HepG2 (cell line): Measurements from ENCODE around the gene ARHGAP23. TPM values are rescaled to one million over a fixed set of nuclear protein-coding genes. Genes with fewer than 3 reads are reported as not detected.

Experiments used
- ATAC-seq: fragments of 200-7000 bp; cut with Tn5 transposase; 3 replicates; pipeline ENCODE4 v1.9.1; 2020; ENCODE audit warnings: mild to moderate bottlenecking, moderate library complexity
- BruUV-seq: library from RNA; stranded (reverse); fragments of 400-500 nt; replicated peaks from 2 replicates; lab custom pipeline; 2021; lab: Mats Ljungman, UMichigan
- CTCF ChIA-PET: fragments of 300-600 bp; formaldehyde crosslinking; extraction: SDS; loops from one replicate; lab custom pipeline; 2021; ENCODE audit warnings: low total read pairs, inconsistent platforms, low intra/inter-chr PET ratio; lab: Yijun Ruan, JAX
- POLR2A ChIA-PET: fragments of 350-600 bp; sonication (Branson Sonifier 250); formaldehyde crosslinking; loops from one replicate; lab custom pipeline; 2020; ENCODE audit warnings: antibody characterized with exemption, inconsistent platforms; lab: Yijun Ruan, JAX
- DNase-seq: peaks from one replicate; pipeline ENCODE4 v3.0.0-alpha.2; 2015; ENCODE audit warnings: low spot score
- FAIRE-seq: peaks from 3 replicates; lab custom pipeline; 2011; peaks lifted over from hg19 to GRCh38; lab: Jason Lieb, UNC
- H2AFZ ChIP-seq: one replicate; pipeline ENCODE4 v1.6.1; 2011; ENCODE audit warnings: low read length, inconsistent platforms
- H3K27ac ChIP-seq: fragments of 300-600 bp; 3 replicates; pipeline ENCODE4 v1.8.0; 2011; ENCODE audit warnings: mixed run types, mild to moderate bottlenecking, mixed read lengths, low read length, inconsistent platforms; ENCODE audit not compliant: insufficient read depth; ENCODE audit errors: extremely low read length
- H3K27me3 ChIP-seq, 2 experiments: fragments of 200-600 bp in 1 of 2; 2 replicates in 1 of 2; 3 replicates in 1 of 2; pipeline versions ENCODE4 v1.6.0 to v1.8.0; 2011; ENCODE audit warnings: low read length in 2 of 2, mild to moderate bottlenecking in 2 of 2, moderate library complexity in 2 of 2, inconsistent platforms in 1 of 2; ENCODE audit not compliant: insufficient read depth in 2 of 2, control insufficient read depth in 1 of 2
- H3K36me3 ChIP-seq, 2 experiments: fragments of 200-600 bp in 1 of 2; replicated peaks in 1 of 2; 2 replicates in 1 of 2; 3 replicates in 1 of 2; pipeline versions ENCODE4 v1.5.1 to v1.8.0; 2011; ENCODE audit warnings: low read length in 2 of 2, inconsistent platforms in 1 of 2; ENCODE audit not compliant: insufficient read depth in 2 of 2, control insufficient read depth in 1 of 2
- H3K4me1 ChIP-seq: 2 replicates; pipeline ENCODE4 v1.5.1; 2012; ENCODE audit warnings: low read length, inconsistent platforms; ENCODE audit not compliant: insufficient read depth
- H3K4me2 ChIP-seq: 2 replicates; pipeline ENCODE4 v1.6.0; 2011; ENCODE audit warnings: low read depth, low read length, inconsistent platforms
- H3K4me3 ChIP-seq, 3 experiments: fragments of 200-600 bp in 1 of 3; sonication (generic), shearing (Covaris generic) in 1 of 3; replicated peaks in 1 of 3; 2 replicates each; pipeline ENCODE4 v1.5.1; 2011 to 2016; ENCODE audit warnings: low read length in 3 of 3, inconsistent platforms in 2 of 3, low read depth in 2 of 3, mild to moderate bottlenecking in 2 of 3, control low read depth in 1 of 3, mixed read lengths in 1 of 3; ENCODE audit not compliant: insufficient read depth in 1 of 3
- H3K79me2 ChIP-seq: one replicate; pipeline ENCODE4 v1.6.1; 2011; ENCODE audit warnings: low read length, inconsistent platforms; ENCODE audit not compliant: insufficient read depth
- H3K9ac ChIP-seq: 2 replicates; pipeline ENCODE4 v1.6.0; 2011; ENCODE audit warnings: mild to moderate bottlenecking, low read depth, low read length, inconsistent platforms; ENCODE audit not compliant: insufficient read depth
- H3K9me3 ChIP-seq: 2 replicates; pipeline ENCODE4 v1.5.1; 2012; ENCODE audit warnings: mild to moderate bottlenecking, low read length
- H4K20me1 ChIP-seq: 2 replicates; pipeline ENCODE4 v1.6.0; 2011; ENCODE audit warnings: inconsistent platforms, mild to moderate bottlenecking, low read length, moderate library complexity; ENCODE audit not compliant: insufficient read depth
- ARNT2 ChIP-seq: sonication (generic); formaldehyde crosslinking; IDR thresholded peaks from 2 replicates; pipeline ENCODE4 v1.8.0; 2022; ENCODE audit warnings: mild to moderate bottlenecking, low read depth, missing genetic modification reagents, moderate library complexity
- NRL ChIP-seq: sonication (generic); formaldehyde crosslinking; IDR thresholded peaks from 2 replicates; pipeline ENCODE4 v1.5.0; 2020; ENCODE audit warnings: missing genetic modification reagents, mild to moderate bottlenecking, moderate library complexity, borderline replicate concordance
- ZFY ChIP-seq: sonication (generic); formaldehyde crosslinking; IDR thresholded peaks from 2 replicates; pipeline ENCODE4 v1.4.0; 2020; ENCODE audit warnings: missing genetic modification reagents
- ZNF530 ChIP-seq: sonication (generic); formaldehyde crosslinking; IDR thresholded peaks from 2 replicates; pipeline ENCODE4 v1.5.0; 2020; ENCODE audit warnings: low read depth, mild to moderate bottlenecking, missing genetic modification reagents
- ZNF549 ChIP-seq: sonication (generic); formaldehyde crosslinking; IDR thresholded peaks from 2 replicates; pipeline ENCODE4 v1.5.0; 2020; ENCODE audit warnings: missing genetic modification reagents
- ZNF569 ChIP-seq: sonication (generic); formaldehyde crosslinking; IDR thresholded peaks from 2 replicates; pipeline ENCODE4 v1.5.0; 2020; ENCODE audit warnings: mild to moderate bottlenecking, missing genetic modification reagents, moderate library complexity, borderline replicate concordance
- ZNF703 ChIP-seq: sonication (generic); formaldehyde crosslinking; IDR thresholded peaks from 2 replicates; pipeline ENCODE4 v1.5.1; 2020; ENCODE audit warnings: missing genetic modification reagents, mild to moderate bottlenecking, moderate library complexity, borderline replicate concordance
- ZNF761 ChIP-seq: sonication (generic); formaldehyde crosslinking; conservative IDR thresholded peaks from 2 replicates; pipeline ENCODE4 v1.4.0; 2020; ENCODE audit warnings: mild to moderate bottlenecking, missing genetic modification reagents
- ZNF768 ChIP-seq: sonication (generic); formaldehyde crosslinking; IDR thresholded peaks from 2 replicates; pipeline ENCODE4 v1.4.0; 2020; ENCODE audit warnings: missing genetic modification reagents
- WGBS: methylation state at CpG from one replicate; pipeline ENCODE4 v1.1.6; 2017; ENCODE audit warnings: low lambda C conversion rate; 5-methylcytosine and 5-hydroxymethylcytosine counted together
- in situ Hi-C: cut with HindIII; loops from 2 replicates; pipeline ENCODE4 v1.10.0; 2017; ENCODE audit warnings: low pct_unique_long_range_greater_than_20kb; ENCODE audit not compliant: extremely low pct_ligation_motif_present
- intact Hi-C: fragments of 100-400 bp; cut with micrococcal nuclease; formaldehyde crosslinking; loops from one replicate; pipeline ENCODE4 v1.10.0; 2022; ENCODE audit not compliant: unreplicated experiment
- polyA plus RNA-seq, 8 experiments: library from polyadenylated mRNA; depleted of rRNA in 3 of 8; stranded (reverse) in 7 of 8; unstranded in 1 of 8; fragments of >200 nt; fragmentation: Illumina TruSeq in 4 of 8; extraction: Trizol in 4 of 8; gene quantifications; 2 replicates each; pipeline versions ENCODE4 v1.2.1 to v1.2.3, GENCODE V29; 2011 to 2016; ENCODE audit warnings: low read depth in 4 of 8, missing spikeins in 1 of 8, mixed read lengths in 1 of 8; ENCODE audit not compliant: insufficient read depth in 1 of 8
- total RNA-seq, 5 experiments: library from RNA; depleted of rRNA; stranded (reverse); fragments of >200 nt; fragmentation: Illumina TruSeq; extraction: Trizol; gene quantifications; 2 replicates each; pipeline ENCODE4 v1.2.3, GENCODE V29; 2016; ENCODE audit warnings: low read depth in 1 of 5
- TF ChIP-seq, protein P1 (sequence below): sonication (generic); formaldehyde crosslinking; IDR thresholded peaks from 2 replicates; pipeline ENCODE4 v1.5.0; 2020; ENCODE audit warnings: mild to moderate bottlenecking, missing genetic modification reagents
- TF ChIP-seq, protein P2 (sequence below): sonication (generic); formaldehyde crosslinking; IDR thresholded peaks from 2 replicates; pipeline ENCODE4 v1.5.0; 2020; ENCODE audit warnings: missing genetic modification reagents, mild to moderate bottlenecking, borderline replicate concordance
- TF ChIP-seq, protein P3 (sequence below): sonication (generic); formaldehyde crosslinking; IDR thresholded peaks from 2 replicates; pipeline ENCODE4 v1.5.0; 2020; ENCODE audit warnings: missing genetic modification reagents, mild to moderate bottlenecking, borderline replicate concordance
- TF ChIP-seq, protein P4 (sequence below): sonication (generic); formaldehyde crosslinking; IDR thresholded peaks from 2 replicates; pipeline ENCODE4 v1.4.0; 2020; ENCODE audit warnings: missing genetic modification reagents
- TF ChIP-seq, protein P5 (sequence below): sonication (generic); formaldehyde crosslinking; IDR thresholded peaks from 2 replicates; pipeline ENCODE4 v1.5.0; 2020; ENCODE audit warnings: missing genetic modification reagents

The ARHGAP23 gene
- total and polyA plus RNA-seq, 2 of the 13 experiments (the other 11 are each of a cell fraction or from before 2014, with no cell fraction given): 0.03 TPM; not detected in 1

DNA sequence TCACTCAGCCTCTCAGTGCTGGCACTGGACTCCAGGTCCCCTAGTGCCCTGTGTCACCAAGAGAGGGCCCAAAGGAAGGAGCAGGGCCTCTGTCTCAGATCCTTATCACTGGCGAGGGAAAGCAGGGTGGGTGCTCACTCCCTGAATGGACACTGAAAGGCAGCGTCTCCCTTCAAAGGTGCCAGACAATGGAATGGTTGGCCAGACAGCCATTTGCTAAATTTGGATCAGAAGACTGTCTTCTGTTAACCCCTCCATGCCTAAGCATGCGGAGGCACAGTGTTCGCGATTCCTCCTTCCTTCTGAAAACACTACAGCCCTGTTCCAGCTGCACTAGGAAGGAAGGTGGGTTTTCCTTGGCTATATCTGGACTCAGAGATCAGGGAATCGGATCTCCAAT is 129.1 kb downstream of the ARHGAP23 start:
- in situ Hi-C loops (loop anchor here (5.0 kb wide), 1 partner anchor 110 kb away; no protein-coding TSS in a partner anchor), intact Hi-C loops (loop anchor here (5.0 kb wide), 1 partner anchor 45 kb away; no protein-coding TSS in a partner anchor)
- ATAC-seq (no peak), DNase-seq (no peak), FAIRE-seq (no peak)
- no peaks in the 10 kb centered on the region for H3K36me3 ChIP-seq
- H3K4me1 ChIP-seq: peaks cover 39% of the 10 kb centered on the region
- H3K27me3 ChIP-seq: peaks cover 0 to 2% of the 10 kb centered on the region in 2 experiments; a peak in 1 of 5 replicates
- POLR2A ChIA-PET: interaction anchor here (0.7 to 2.9 kb wide), 15 partner anchors 9 to 143 kb away, joined by 3 to 29 read pairs (median 5); partner anchors contain the start of gene SRCIN1
- peak overlapping the region in 2 of 3 experiments; percentile 19 to 67; a peak in 1 of 6 replicates for H3K4me3 ChIP-seq
- H3K79me2 ChIP-seq: no peaks in the 10 kb centered on the region
- BruUV-seq: no TSS peak
- peak overlapping the region; percentile 49; the same call in 1 of the 2 replicates for H3K9ac ChIP-seq
- no peaks in the 10 kb centered on the region for H4K20me1 ChIP-seq
- TF ChIP-seq ZNF569 (CRISPR knock-in tag) (no peak), ZNF768 (CRISPR knock-in tag) (0 out of 2 replicates have a peak, but pooled peaks have one; percentile 12), ZFY (CRISPR knock-in tag) (0 out of 2 replicates have a peak, but pooled peaks have one; percentile 3), ARNT2 (CRISPR knock-in tag) (no peak), ZNF703 (CRISPR knock-in tag) (0 out of 2 replicates have a peak, but pooled peaks have one; percentile 42), ZNF549 (CRISPR knock-in tag) (no peak), NRL (0 out of 2 replicates have a peak, but pooled peaks have one; percentile 35), ZNF761 (CRISPR knock-in tag) (no peak), ZNF530 (CRISPR knock-in tag) (no peak)
- TF ChIP-seq, protein P1, sequence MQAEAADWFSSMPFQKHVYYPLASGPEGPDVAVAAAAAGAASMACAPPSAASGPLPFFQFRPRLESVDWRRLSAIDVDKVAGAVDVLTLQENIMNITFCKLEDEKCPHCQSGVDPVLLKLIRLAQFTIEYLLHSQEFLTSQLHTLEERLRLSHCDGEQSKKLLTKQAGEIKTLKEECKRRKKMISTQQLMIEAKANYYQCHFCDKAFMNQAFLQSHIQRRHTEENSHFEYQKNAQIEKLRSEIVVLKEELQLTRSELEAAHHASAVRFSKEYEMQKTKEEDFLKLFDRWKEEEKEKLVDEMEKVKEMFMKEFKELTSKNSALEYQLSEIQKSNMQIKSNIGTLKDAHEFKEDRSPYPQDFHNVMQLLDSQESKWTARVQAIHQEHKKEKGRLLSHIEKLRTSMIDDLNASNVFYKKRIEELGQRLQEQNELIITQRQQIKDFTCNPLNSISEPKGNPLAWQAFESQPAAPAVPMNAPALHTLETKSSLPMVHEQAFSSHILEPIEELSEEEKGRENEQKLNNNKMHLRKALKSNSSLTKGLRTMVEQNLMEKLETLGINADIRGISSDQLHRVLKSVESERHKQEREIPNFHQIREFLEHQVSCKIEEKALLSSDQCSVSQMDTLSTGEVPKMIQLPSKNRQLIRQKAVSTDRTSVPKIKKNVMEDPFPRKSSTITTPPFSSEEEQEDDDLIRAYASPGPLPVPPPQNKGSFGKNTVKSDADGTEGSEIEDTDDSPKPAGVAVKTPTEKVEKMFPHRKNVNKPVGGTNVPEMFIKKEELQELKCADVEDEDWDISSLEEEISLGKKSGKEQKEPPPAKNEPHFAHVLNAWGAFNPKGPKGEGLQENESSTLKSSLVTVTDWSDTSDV (CRISPR knock-in tag): 0 out of 2 replicates have a peak, but pooled peaks have one; percentile 61
- TF ChIP-seq, protein P2, sequence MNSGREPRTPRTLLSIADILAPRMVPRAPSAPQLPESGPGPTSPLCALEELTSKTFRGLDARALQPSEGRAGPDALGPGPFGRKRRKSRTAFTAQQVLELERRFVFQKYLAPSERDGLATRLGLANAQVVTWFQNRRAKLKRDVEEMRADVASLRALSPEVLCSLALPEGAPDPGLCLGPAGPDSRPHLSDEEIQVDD (CRISPR knock-in tag): 0 out of 2 replicates have a peak, but pooled peaks have one; percentile 13
- TF ChIP-seq, protein P3, sequence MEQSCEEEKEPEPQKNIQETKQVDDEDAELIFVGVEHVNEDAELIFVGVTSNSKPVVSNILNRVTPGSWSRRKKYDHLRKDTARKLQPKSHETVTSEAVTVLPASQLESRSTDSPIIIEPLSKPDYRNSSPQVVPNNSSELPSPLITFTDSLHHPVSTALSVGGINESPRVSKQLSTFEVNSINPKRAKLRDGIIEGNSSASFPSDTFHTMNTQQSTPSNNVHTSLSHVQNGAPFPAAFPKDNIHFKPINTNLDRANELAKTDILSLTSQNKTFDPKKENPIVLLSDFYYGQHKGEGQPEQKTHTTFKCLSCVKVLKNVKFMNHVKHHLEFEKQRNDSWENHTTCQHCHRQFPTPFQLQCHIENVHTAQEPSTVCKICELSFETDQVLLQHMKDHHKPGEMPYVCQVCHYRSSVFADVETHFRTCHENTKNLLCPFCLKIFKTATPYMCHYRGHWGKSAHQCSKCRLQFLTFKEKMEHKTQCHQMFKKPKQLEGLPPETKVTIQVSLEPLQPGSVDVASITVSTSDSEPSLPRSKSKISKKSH (CRISPR knock-in tag): 0 out of 2 replicates have a peak, but pooled peaks have one; percentile 28
- TF ChIP-seq, protein P4, sequence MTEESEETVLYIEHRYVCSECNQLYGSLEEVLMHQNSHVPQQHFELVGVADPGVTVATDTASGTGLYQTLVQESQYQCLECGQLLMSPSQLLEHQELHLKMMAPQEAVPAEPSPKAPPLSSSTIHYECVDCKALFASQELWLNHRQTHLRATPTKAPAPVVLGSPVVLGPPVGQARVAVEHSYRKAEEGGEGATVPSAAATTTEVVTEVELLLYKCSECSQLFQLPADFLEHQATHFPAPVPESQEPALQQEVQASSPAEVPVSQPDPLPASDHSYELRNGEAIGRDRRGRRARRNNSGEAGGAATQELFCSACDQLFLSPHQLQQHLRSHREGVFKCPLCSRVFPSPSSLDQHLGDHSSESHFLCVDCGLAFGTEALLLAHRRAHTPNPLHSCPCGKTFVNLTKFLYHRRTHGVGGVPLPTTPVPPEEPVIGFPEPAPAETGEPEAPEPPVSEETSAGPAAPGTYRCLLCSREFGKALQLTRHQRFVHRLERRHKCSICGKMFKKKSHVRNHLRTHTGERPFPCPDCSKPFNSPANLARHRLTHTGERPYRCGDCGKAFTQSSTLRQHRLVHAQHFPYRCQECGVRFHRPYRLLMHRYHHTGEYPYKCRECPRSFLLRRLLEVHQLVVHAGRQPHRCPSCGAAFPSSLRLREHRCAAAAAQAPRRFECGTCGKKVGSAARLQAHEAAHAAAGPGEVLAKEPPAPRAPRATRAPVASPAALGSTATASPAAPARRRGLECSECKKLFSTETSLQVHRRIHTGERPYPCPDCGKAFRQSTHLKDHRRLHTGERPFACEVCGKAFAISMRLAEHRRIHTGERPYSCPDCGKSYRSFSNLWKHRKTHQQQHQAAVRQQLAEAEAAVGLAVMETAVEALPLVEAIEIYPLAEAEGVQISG (CRISPR knock-in tag): 0 out of 2 replicates have a peak, but pooled peaks have one; percentile 14
- TF ChIP-seq, protein P5, sequence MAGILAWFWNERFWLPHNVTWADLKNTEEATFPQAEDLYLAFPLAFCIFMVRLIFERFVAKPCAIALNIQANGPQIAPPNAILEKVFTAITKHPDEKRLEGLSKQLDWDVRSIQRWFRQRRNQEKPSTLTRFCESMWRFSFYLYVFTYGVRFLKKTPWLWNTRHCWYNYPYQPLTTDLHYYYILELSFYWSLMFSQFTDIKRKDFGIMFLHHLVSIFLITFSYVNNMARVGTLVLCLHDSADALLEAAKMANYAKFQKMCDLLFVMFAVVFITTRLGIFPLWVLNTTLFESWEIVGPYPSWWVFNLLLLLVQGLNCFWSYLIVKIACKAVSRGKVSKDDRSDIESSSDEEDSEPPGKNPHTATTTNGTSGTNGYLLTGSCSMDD (CRISPR knock-in tag): peak; percentile 23; the same call in 1 of the 2 replicates
- CTCF ChIA-PET: interaction anchor here (1.1 to 2.0 kb wide), 5 partner anchors 22 to 110 kb away, joined by 4 to 18 read pairs (median 10); no protein-coding TSS in a partner anchor
- H3K27ac ChIP-seq: no peak overlapping the region
- 56% methylated on average over 5 of the region's 6 CpGs for WGBS
- H3K4me2 ChIP-seq: peak overlapping the region; percentile 81
- no peaks in the 10 kb centered on the region for H3K9me3 ChIP-seq
- H2AFZ ChIP-seq: no peak overlapping the region
